Panc1 (cell line): ENCODE measurements around the gene KIF18B. TPM values are rescaled to one million over a fixed set of nuclear protein-coding genes. Genes with fewer than 3 reads are reported as not detected.

Source experiments
- ATAC-seq: fragments of 200-7000 bp; cut with Tn5 transposase; 2 replicates; pipeline ENCODE4 v1.9.1; 2020; ENCODE audit warnings: mild to moderate bottlenecking, moderate library complexity
- BruUV-seq: library from RNA; stranded (reverse); fragments of 400-500 nt; replicated peaks from 2 replicates; lab custom pipeline; 2021; lab: Mats Ljungman, UMichigan
- CTCF ChIA-PET: fragments of 300-600 bp; sonication (Branson Sonifier 250); formaldehyde crosslinking; loops from one replicate; lab custom pipeline; 2022; ENCODE audit warnings: antibody characterized with exemption; lab: Charles Lee
- POLR2A ChIA-PET: fragments of 300-600 bp; sonication (Branson Sonifier 250); formaldehyde crosslinking; loops from one replicate; lab custom pipeline; 2022; ENCODE audit warnings: antibody characterized with exemption; lab: Charles Lee
- DNase-seq: peaks from one replicate; pipeline ENCODE4 v3.0.0-alpha.2; 2010; ENCODE audit warnings: low read depth, low spot score
- H3K27ac ChIP-seq: 2 replicates; pipeline ENCODE4 v1.5.1; 2011; ENCODE audit warnings: mild to moderate bottlenecking, low read length, inconsistent platforms
- H3K27me3 ChIP-seq: fragments of 200-500 bp; sonication (Bioruptor generic); 2 replicates; pipeline ENCODE4 v1.6.0; 2014; ENCODE audit warnings: low read length, inconsistent platforms; ENCODE audit not compliant: control insufficient read depth, insufficient read depth
- H3K36me3 ChIP-seq: fragments of 200-500 bp; sonication (Bioruptor generic); 2 replicates; pipeline ENCODE4 v1.5.1; 2014; ENCODE audit warnings: inconsistent platforms, mild to moderate bottlenecking, low read length, moderate library complexity; ENCODE audit not compliant: control insufficient read depth, insufficient read depth
- H3K4me1 ChIP-seq: 2 replicates; pipeline ENCODE4 v1.5.1; 2011; ENCODE audit warnings: inconsistent platforms, mild to moderate bottlenecking, low read length, moderate library complexity; ENCODE audit not compliant: control insufficient read depth, insufficient read depth
- H3K4me3 ChIP-seq, 2 experiments: 2 replicates each; pipeline ENCODE4 v1.5.1; 2011 to 2012; ENCODE audit warnings: low read depth in 2 of 2, low read length in 2 of 2, mild to moderate bottlenecking in 2 of 2, inconsistent platforms in 1 of 2, moderate library complexity in 1 of 2
- H3K9me3 ChIP-seq: fragments of 200-500 bp; sonication (Bioruptor generic); 2 replicates; pipeline ENCODE4 v1.5.1; 2014; ENCODE audit warnings: low read depth, mild to moderate bottlenecking, inconsistent platforms, low read length, moderate library complexity; ENCODE audit not compliant: control insufficient read depth, insufficient read depth
- POLR2AphosphoS5 ChIP-seq: IDR thresholded peaks from 2 replicates; pipeline ENCODE4 v1.6.1; 2012; ENCODE audit warnings: mild to moderate bottlenecking, low read depth, low read length, moderate library complexity
- SIN3A ChIP-seq: IDR thresholded peaks from 2 replicates; pipeline ENCODE4 v1.6.1; 2012; ENCODE audit warnings: low read depth, mild to moderate bottlenecking, low read length, moderate library complexity, borderline replicate concordance; ENCODE audit not compliant: insufficient read depth
- TCF7L2 ChIP-seq: IDR thresholded peaks from 2 replicates; pipeline ENCODE4 v1.6.1; 2011; ENCODE audit warnings: mild to moderate bottlenecking, low read depth, low read length, inconsistent platforms
- in situ Hi-C: cut with HindIII; loops from 2 replicates; pipeline ENCODE4 v1.10.0; 2016; ENCODE audit warnings: low sequenced_read_pairs, low pct_unique_long_range_greater_than_20kb
- intact Hi-C: fragments of 100-400 bp; cut with micrococcal nuclease; formaldehyde crosslinking; loops from one replicate; pipeline ENCODE4 v1.10.0; 2022; ENCODE audit not compliant: unreplicated experiment
- total RNA-seq: library from RNA; stranded (reverse); gene quantifications from one replicate; pipeline ENCODE4 v1.2.1, GENCODE V29; 2021; ENCODE audit not compliant: unreplicated experiment
- TF ChIP-seq, protein P1 (sequence below): fragments of 450-650 bp; IDR thresholded peaks from 2 replicates; pipeline ENCODE4 v1.5.1; 2017; ENCODE audit warnings: mild to moderate bottlenecking
- TF ChIP-seq, protein P2 (sequence below), 2 experiments: IDR thresholded peaks; 2 replicates each; pipeline ENCODE4 v1.6.1; 2011 to 2012; ENCODE audit warnings: low read depth in 2 of 2, control low read depth in 1 of 2, low read length in 1 of 2, mild to moderate bottlenecking in 1 of 2, moderate library complexity in 1 of 2; ENCODE audit not compliant: insufficient read depth in 1 of 2

KIF18B gene
- total RNA-seq, 1 experiment from 2014 or later = 31.3 TPM

- peaks cover 4% of the 10 kb centered on the region; the same call in 1 of the 2 replicates for H3K36me3 ChIP-seq
- POLR2A ChIA-PET = no interaction called here
- TF ChIP-seq, protein P1, sequence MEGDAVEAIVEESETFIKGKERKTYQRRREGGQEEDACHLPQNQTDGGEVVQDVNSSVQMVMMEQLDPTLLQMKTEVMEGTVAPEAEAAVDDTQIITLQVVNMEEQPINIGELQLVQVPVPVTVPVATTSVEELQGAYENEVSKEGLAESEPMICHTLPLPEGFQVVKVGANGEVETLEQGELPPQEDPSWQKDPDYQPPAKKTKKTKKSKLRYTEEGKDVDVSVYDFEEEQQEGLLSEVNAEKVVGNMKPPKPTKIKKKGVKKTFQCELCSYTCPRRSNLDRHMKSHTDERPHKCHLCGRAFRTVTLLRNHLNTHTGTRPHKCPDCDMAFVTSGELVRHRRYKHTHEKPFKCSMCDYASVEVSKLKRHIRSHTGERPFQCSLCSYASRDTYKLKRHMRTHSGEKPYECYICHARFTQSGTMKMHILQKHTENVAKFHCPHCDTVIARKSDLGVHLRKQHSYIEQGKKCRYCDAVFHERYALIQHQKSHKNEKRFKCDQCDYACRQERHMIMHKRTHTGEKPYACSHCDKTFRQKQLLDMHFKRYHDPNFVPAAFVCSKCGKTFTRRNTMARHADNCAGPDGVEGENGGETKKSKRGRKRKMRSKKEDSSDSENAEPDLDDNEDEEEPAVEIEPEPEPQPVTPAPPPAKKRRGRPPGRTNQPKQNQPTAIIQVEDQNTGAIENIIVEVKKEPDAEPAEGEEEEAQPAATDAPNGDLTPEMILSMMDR = no peak
- TF ChIP-seq TCF7L2 (no peak), SIN3A (no peak), POLR2AphosphoS5 (no peak)
- TF ChIP-seq, protein P2, sequence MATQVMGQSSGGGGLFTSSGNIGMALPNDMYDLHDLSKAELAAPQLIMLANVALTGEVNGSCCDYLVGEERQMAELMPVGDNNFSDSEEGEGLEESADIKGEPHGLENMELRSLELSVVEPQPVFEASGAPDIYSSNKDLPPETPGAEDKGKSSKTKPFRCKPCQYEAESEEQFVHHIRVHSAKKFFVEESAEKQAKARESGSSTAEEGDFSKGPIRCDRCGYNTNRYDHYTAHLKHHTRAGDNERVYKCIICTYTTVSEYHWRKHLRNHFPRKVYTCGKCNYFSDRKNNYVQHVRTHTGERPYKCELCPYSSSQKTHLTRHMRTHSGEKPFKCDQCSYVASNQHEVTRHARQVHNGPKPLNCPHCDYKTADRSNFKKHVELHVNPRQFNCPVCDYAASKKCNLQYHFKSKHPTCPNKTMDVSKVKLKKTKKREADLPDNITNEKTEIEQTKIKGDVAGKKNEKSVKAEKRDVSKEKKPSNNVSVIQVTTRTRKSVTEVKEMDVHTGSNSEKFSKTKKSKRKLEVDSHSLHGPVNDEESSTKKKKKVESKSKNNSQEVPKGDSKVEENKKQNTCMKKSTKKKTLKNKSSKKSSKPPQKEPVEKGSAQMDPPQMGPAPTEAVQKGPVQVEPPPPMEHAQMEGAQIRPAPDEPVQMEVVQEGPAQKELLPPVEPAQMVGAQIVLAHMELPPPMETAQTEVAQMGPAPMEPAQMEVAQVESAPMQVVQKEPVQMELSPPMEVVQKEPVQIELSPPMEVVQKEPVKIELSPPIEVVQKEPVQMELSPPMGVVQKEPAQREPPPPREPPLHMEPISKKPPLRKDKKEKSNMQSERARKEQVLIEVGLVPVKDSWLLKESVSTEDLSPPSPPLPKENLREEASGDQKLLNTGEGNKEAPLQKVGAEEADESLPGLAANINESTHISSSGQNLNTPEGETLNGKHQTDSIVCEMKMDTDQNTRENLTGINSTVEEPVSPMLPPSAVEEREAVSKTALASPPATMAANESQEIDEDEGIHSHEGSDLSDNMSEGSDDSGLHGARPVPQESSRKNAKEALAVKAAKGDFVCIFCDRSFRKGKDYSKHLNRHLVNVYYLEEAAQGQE (IDR thresholded peaks at IDR 0.05; ENCODE audit: insufficient read depth in 1 of 2, low read depth in 2 of 2, low read length in 1 of 2) = no peak
- H3K4me1 ChIP-seq = peaks cover 14% of the 10 kb centered on the region
- in situ Hi-C loops = no loop called here
- no peak overlapping the region for H3K27ac ChIP-seq
- no peak for ATAC-seq
- intact Hi-C loops = no loop called here
- BruUV-seq = no TSS peak
- no peaks in the 10 kb centered on the region for H3K27me3 ChIP-seq
- CTCF ChIA-PET = no interaction called here
- no peak for DNase-seq
- H3K4me3 ChIP-seq = no peak overlapping the region
- no peaks in the 10 kb centered on the region for H3K9me3 ChIP-seq
These were observed 46.7 kb downstream of the KIF18B start for GRCh38 chr17:44900894-44901293.

DNA sequence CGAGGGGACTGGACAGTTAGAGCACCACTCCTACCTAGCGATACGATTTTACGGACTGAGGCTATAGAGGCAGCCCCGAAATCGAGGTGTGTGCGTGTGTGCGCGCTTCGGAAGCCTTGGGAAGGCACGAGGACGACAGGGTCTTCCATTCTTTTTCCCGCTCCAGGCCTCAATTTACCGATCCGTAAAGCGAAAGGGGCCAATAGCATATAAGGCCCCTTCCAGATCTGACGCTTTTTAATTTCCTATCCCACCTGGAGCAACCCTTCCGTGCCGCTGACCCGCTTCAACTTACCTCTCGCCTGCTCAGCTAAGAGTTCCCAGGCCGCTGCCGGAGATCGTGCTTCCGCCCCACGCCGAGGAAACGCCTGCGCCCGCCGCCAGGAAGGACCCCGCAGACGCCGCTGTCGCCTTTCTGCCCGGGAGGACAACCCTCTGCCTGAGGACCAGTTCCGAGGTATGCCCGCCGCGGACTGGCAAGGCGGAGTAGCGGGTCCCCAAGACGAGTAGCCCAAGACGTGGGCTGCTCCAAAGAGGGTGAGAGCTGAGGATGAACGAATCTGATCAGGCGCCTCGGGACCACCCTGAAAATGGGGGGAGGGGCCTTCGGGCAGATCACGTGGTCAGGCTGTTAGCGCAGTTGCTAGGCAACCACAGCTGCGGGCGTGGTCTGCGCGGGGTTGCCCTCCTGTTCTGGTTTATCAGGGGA lies 48.3 kb downstream of the KIF18B start, which contains the start of gene EFTUD2:
EFTUD2 (minus strand) TSS at position 372 of the 709 bp plus-strand sequence. CDS start 4,924 bp downstream, outside the sequence.
- TF ChIP-seq POLR2AphosphoS5 (peak; percentile 90), SIN3A (no peak; the same call in 1 of the 2 replicates), TCF7L2 (no peak)
- TF ChIP-seq, protein P1 = no peak
- in situ Hi-C loops = no loop called here
- BruUV-seq = no TSS peak

More for the DNA sequence above, 48.3 kb downstream of the KIF18B start, which contains the start of gene EFTUD2:
- H3K4me3 ChIP-seq = peak within 1 kb of the TSS; percentile 67 to 87
- H3K27me3 ChIP-seq = no peaks in the 10 kb centered on the region
- ATAC-seq (peak; percentile 93), DNase-seq (peak; percentile 69)
- peaks cover 6% of the 10 kb centered on the region; the same call in 1 of the 2 replicates for H3K36me3 ChIP-seq
- peak within 1 kb of the TSS; percentile 90 for H3K27ac ChIP-seq
- H3K9me3 ChIP-seq = no peaks in the 10 kb centered on the region
- intact Hi-C loops = no loop called here
- CTCF ChIA-PET = interaction anchor here (0.6 kb wide), 1 partner anchor 20 kb away, joined by 4 read pairs; no protein-coding TSS in a partner anchor
- POLR2A ChIA-PET = no interaction called here
- H3K4me1 ChIP-seq = peaks cover 14% of the 10 kb centered on the region
